Astrocyte (in vitro differentiated cells and primary cell): ENCODE measurements around the gene PFDN2. TPM values are rescaled to one million over a fixed set of nuclear protein-coding genes. Genes with fewer than 3 reads are reported as not detected.

Source experiments
- DNase-seq: peaks from one replicate; pipeline ENCODE4 v3.0.0-alpha.2; 2010; ENCODE audit warnings: low read depth
- FAIRE-seq: peaks from 2 replicates; lab custom pipeline; 2011; peaks lifted over from hg19 to GRCh38; lab: Jason Lieb, UNC
- H2AFZ ChIP-seq: 2 replicates; pipeline ENCODE4 v1.6.0; 2012; ENCODE audit warnings: low read depth, low read length, inconsistent platforms
- H3K27ac ChIP-seq: 2 replicates; pipeline ENCODE4 v1.5.1; 2011; ENCODE audit warnings: low read depth, low read length, inconsistent platforms
- H3K27me3 ChIP-seq: 2 replicates; pipeline ENCODE4 v1.6.0; 2011; ENCODE audit warnings: low read length, inconsistent platforms; ENCODE audit not compliant: insufficient read depth
- H3K36me3 ChIP-seq: 2 replicates; pipeline ENCODE4 v1.5.1; 2011; ENCODE audit warnings: low read length, inconsistent platforms; ENCODE audit not compliant: insufficient read depth
- H3K4me1 ChIP-seq: 2 replicates; pipeline ENCODE4 v1.5.1; 2011; ENCODE audit warnings: low read length, inconsistent platforms; ENCODE audit not compliant: insufficient read depth
- H3K4me2 ChIP-seq: 2 replicates; pipeline ENCODE4 v1.6.0; 2012; ENCODE audit warnings: low read length, inconsistent platforms
- H3K4me3 ChIP-seq: 2 replicates; pipeline ENCODE4 v1.5.1; 2011; ENCODE audit warnings: low read depth, mild to moderate bottlenecking, low read length, inconsistent platforms; ENCODE audit not compliant: insufficient read depth
- H3K79me2 ChIP-seq: 2 replicates; pipeline ENCODE4 v1.6.0; 2012; ENCODE audit warnings: mild to moderate bottlenecking, low read length, inconsistent platforms; ENCODE audit not compliant: insufficient read depth
- H3K9ac ChIP-seq: 2 replicates; pipeline ENCODE4 v1.6.0; 2012; ENCODE audit warnings: mild to moderate bottlenecking, low read length, inconsistent platforms
- H3K9me3 ChIP-seq: 2 replicates; pipeline ENCODE4 v1.5.1; 2012; ENCODE audit warnings: low read depth, mild to moderate bottlenecking, low read length, inconsistent platforms; ENCODE audit not compliant: insufficient read depth
- H4K20me1 ChIP-seq: 2 replicates; pipeline ENCODE4 v1.6.0; 2012; ENCODE audit warnings: low read length, inconsistent platforms; ENCODE audit not compliant: insufficient read depth
- H3K27ac Mint-ChIP-seq: one replicate; pipeline ENCODE4 v1.8.0; 2021; ENCODE audit warnings: mild to moderate bottlenecking, mixed read lengths; ENCODE audit not compliant: unreplicated experiment
- H3K27me3 Mint-ChIP-seq: one replicate; pipeline ENCODE4 v1.8.0; 2021; ENCODE audit warnings: low read depth, mixed read lengths; ENCODE audit not compliant: unreplicated experiment
- H3K36me3 Mint-ChIP-seq: one replicate; pipeline ENCODE4 v1.8.0; 2021; ENCODE audit warnings: low read depth, mixed read lengths; ENCODE audit not compliant: unreplicated experiment
- H3K4me1 Mint-ChIP-seq: one replicate; pipeline ENCODE4 v1.8.0; 2021; ENCODE audit warnings: low read depth, mixed read lengths; ENCODE audit not compliant: unreplicated experiment
- H3K4me3 Mint-ChIP-seq: one replicate; pipeline ENCODE4 v1.8.0; 2021; ENCODE audit warnings: mild to moderate bottlenecking, moderate library complexity, mixed read lengths; ENCODE audit not compliant: unreplicated experiment
- H3K9me3 Mint-ChIP-seq: one replicate; pipeline ENCODE4 v1.8.0; 2021; ENCODE audit warnings: mild to moderate bottlenecking, mixed read lengths; ENCODE audit not compliant: unreplicated experiment
- CTCF ChIP-seq: IDR thresholded peaks from 2 replicates; pipeline ENCODE4 v1.5.1; 2011; ENCODE audit warnings: low read depth, mild to moderate bottlenecking, inconsistent platforms, low read length, moderate library complexity; ENCODE audit not compliant: insufficient read depth
- EZH2 ChIP-seq: IDR thresholded peaks from 2 replicates; pipeline ENCODE4 v1.6.1; 2012; ENCODE audit warnings: mild to moderate bottlenecking, low read length, inconsistent platforms; ENCODE audit not compliant: insufficient read depth
- total RNA-seq: library from RNA; stranded (reverse); gene quantifications from 2 replicates; pipeline ENCODE4 v1.2.1, GENCODE V29; 2021

PFDN2 gene
- total RNA-seq, 1 donor from 2014 or later, result 111 TPM

DNA sequence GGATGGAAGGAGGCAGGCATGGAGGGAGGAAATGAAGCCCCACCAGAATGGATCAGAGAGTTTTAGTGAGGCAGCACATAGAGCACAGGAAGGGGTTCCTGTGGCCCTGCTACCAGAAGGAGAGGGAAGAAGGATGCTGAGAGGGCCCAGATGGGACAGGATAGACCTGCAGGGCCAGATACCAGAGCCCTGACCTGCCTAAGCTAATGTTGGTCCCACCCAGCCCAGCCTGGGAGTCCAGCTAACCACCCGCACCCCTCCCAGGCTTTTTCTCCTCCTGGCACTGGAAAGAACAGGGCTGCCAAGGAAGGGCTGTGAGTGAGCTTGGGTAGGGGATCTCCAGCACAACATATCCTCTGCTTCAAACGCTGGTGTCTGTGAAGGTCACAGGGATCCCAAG, 35.4 kb downstream of the PFDN2 start:
- H2AFZ ChIP-seq, result no peak overlapping the region
- no peak overlapping the region for H3K9ac ChIP-seq

GRCh38 chr1:161081519-161081918, 36.3 kb downstream of the PFDN2 start:
- DNase-seq, result no peak
- H3K4me1 Mint-ChIP-seq, result peaks cover 54% of the 10 kb centered on the region
- no peak overlapping the region for H3K4me3 Mint-ChIP-seq
- Histone ChIP-seq H3K9ac (no peak overlapping the region), H2AFZ (no peak overlapping the region), H4K20me1 (no peaks in the 10 kb centered on the region), H3K27me3 (no peaks in the 10 kb centered on the region), H3K4me1 (peaks cover 35% of the 10 kb centered on the region), H3K27ac (no peak overlapping the region), H3K36me3 (no peaks in the 10 kb centered on the region), H3K4me3 (no peak overlapping the region), H3K4me2 (no peak overlapping the region), H3K79me2 (no peaks in the 10 kb centered on the region), H3K9me3 (no peaks in the 10 kb centered on the region)
- no peaks in the 10 kb centered on the region for H3K36me3 Mint-ChIP-seq
- H3K27me3 Mint-ChIP-seq, result no peaks in the 10 kb centered on the region
- peaks cover 6% of the 10 kb centered on the region for H3K9me3 Mint-ChIP-seq
- peak overlapping the region; percentile 94 for H3K27ac Mint-ChIP-seq
- no peak for FAIRE-seq
- TF ChIP-seq CTCF, result no peak
- TF ChIP-seq EZH2, result no peak

More for the DNA sequence above, 35.4 kb downstream of the PFDN2 start:
- FAIRE-seq (no peak), DNase-seq (no peak)
- Mint-ChIP-seq H3K27me3 (no peaks in the 10 kb centered on the region), H3K9me3 (peaks cover 4% of the 10 kb centered on the region), H3K36me3 (no peaks in the 10 kb centered on the region), H3K4me1 (peaks cover 55% of the 10 kb centered on the region), H3K27ac (peak overlapping the region; percentile 89), H3K4me3 (peak overlapping the region; percentile 28)
- Histone ChIP-seq H3K36me3 (no peaks in the 10 kb centered on the region), H3K4me2 (no peak overlapping the region), H3K9me3 (no peaks in the 10 kb centered on the region), H3K27me3 (no peaks in the 10 kb centered on the region), H3K4me3 (no peak overlapping the region), H3K27ac (no peak overlapping the region), H3K4me1 (peaks cover 35% of the 10 kb centered on the region), H4K20me1 (no peaks in the 10 kb centered on the region), H3K79me2 (no peaks in the 10 kb centered on the region)
- TF ChIP-seq CTCF (no peak), EZH2 (no peak)
